Measurements from ENCODE around the gene MR1.

GRCh38 chr1:181043025-181043888 lies 9.5 kb downstream of the MR1 start:
- TF ChIP-seq CTCF (tag by site-specific recombination; IDR thresholded peaks at IDR 0.05) (no peak), ZSCAN4 (tag by site-specific recombination; IDR thresholded peaks at IDR 0.05) (peak; percentile 79), SETDB1 (IDR thresholded peaks at IDR 0.05; ENCODE audit: insufficient read length, low read length) (no peak), PRDM4 (tag by site-specific recombination; IDR thresholded peaks at IDR 0.05) (no peak), HOXC10 (CRISPR knock-in tag; IDR thresholded peaks at IDR 0.05) (no peak), ZNF19 (tag by site-specific recombination; IDR thresholded peaks at IDR 0.05; ENCODE audit: low read depth) (no peak), REST (tag by site-specific recombination; IDR thresholded peaks at IDR 0.05) (no peak), PBX3 (CRISPR knock-in tag; IDR thresholded peaks at IDR 0.05) (no peak), ZNF18 (tag by site-specific recombination; IDR thresholded peaks at IDR 0.05) (no peak), SP7 (tag by site-specific recombination; IDR thresholded peaks at IDR 0.05) (peak; percentile 93), ZNF558 (tag by site-specific recombination; IDR thresholded peaks at IDR 0.05) (no peak), ZNF354C (tag by site-specific recombination; IDR thresholded peaks at IDR 0.05; ENCODE audit: borderline replicate concordance, low read depth) (no peak), ZNF513 (tag by site-specific recombination; IDR thresholded peaks at IDR 0.05) (no peak), ZSCAN5A (tag by site-specific recombination; IDR thresholded peaks at IDR 0.05) (no peak)

Data from HEK293 (cell line).